ENCODE results near the gene TAS2R39.

TAS2R39 gene

DNA sequence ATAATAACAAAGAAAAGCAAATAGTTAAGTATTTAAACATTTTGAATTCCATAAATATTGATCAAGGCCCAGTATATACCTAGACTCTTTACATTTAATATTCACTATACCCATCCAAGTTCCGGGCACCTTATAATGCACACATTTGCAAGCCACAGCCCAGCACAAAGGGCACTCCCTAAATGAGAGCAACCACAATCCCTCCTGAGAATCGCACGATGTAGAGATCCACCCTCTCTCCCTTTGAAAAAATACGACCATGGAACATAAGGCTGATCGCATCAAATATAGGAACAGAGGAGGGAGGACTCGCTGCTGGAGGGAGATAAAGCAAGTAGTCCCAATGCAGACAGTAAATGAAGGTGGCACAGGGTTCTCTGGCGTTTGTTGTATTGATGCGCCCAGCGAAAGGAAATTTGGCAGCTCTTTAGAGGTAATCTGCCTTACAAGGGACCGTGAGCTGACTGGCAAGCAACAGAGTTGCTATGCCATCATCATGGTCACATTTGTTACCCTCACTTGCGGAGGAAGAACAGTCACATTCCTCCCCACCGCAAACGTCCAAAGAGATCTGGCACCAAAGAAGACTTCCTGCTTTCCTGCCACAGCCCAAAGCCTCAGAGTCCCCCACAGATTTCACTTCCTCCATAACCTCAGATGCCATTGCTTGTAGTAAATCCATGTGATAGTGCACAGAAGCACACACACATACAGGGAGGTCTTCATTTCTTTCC, 22.5 kb downstream of the TAS2R39 start:
- TF ChIP-seq GATA2 (IDR thresholded peaks at IDR 0.05; ENCODE audit: low read depth, low read length) (no peak), GATA3 (IDR thresholded peaks at IDR 0.05; ENCODE audit: low read depth, low read length) (no peak)

DNA sequence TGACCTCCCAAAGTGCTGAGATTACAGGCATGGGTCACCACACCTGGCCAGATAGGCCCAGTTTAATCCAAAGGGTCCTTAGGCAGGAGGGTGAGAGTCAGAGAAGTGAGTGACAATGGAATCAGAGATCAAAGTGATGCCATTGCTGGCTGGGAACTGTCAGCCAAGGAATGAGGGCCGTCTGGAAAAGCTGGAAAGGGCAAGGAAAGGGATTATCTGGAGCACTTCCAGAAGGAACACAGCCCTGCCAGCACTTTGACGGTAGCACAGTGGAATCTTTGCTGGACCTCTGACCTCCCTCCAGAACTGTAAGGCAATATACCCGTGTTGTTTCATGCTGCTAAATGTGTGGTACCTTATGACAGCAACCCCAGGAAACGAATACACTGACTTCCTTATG, 27.3 kb downstream of the TAS2R39 start:
- no peak for TF ChIP-seq GATA3 (IDR thresholded peaks at IDR 0.05; ENCODE audit: low read depth, low read length)
- TF ChIP-seq GATA2 (IDR thresholded peaks at IDR 0.05; ENCODE audit: low read depth, low read length): no peak

DNA sequence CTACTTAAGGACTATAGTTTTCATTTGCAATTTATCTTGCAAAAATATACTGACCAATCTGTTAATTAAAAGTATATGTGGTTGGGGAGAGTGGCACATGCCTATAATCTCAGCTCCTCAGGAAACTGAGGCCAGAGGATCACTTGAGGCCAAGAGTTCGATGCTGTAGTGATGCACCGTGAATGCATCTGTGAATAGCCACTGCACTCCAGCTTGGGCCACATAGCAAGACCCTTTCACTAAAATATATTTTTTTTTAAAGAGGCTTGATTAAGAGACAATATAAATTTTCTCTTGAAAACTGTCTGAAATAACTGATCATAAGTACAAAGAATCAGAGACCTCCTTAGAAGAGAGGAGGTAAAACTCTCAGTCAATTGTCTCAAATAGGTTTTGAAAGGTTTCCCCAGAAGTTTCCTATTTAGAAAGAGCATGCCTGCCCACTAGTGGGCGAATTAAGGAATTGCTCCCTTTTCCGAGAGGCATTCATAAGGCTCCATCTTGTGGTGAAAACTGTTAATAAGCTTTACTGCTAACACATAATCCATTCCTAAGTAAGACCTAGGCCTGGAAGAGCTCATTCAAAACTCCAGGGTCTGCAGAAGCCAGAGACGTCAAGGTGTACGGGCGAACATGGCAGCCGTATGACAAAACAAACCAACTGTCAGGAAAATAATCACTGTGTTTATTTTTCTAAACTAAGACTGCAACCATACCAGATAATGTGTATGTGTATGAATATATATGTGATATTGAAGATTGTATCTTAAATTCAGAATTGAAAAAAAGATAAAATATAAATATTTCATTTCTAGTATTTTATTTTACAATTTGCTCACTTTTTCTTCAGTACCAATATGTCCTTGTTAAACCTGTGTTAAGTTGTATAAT, 31.8 kb downstream of the TAS2R39 start:
- no peak for TF ChIP-seq GATA2 (IDR thresholded peaks at IDR 0.05; ENCODE audit: low read depth, low read length)

DNA sequence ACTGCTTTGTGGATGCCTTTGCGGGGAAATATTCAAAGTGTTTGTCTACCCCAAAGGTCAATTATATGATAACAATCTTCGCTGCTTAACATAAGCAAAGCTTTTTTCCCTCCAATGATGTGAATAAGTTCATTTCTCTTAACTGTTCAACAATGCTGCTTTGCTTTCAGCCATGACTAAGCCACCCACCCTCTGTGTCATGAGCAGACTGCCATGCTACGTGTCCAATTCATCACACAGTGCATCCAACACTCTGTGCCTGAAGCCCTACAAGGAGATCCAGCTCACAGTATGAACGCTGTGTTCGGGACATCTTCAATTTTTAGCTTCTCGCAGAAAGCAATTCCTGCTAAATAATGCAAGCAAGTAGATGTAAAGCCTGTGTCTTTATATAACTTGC, 32.9 kb downstream of the TAS2R39 start:
- no peak for TF ChIP-seq GATA3 (IDR thresholded peaks at IDR 0.05; ENCODE audit: low read depth, low read length)
- TF ChIP-seq GATA2 (IDR thresholded peaks at IDR 0.05; ENCODE audit: low read depth, low read length): no peak

DNA sequence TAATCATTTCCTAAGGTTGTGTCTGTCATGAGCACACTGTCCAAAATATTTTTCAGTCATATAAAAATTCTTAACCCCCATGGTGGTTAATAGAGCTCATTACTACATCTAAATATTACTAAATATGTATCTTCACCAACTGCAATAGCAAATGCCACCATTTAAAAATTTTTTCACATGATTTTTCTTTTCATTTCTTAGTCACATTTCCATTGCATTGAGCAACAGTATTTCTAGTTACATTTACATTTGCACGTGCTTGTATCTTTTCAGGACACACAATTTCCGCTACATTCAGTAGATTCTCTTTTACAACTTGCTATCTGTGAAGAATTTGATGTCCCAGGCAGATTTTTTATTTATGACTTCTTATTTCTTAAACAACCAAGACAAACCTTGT, 33.5 kb downstream of the TAS2R39 start:
- TF ChIP-seq GATA2 (IDR thresholded peaks at IDR 0.05; ENCODE audit: low read depth, low read length) (no peak), GATA3 (IDR thresholded peaks at IDR 0.05; ENCODE audit: low read depth, low read length) (no peak)

DNA sequence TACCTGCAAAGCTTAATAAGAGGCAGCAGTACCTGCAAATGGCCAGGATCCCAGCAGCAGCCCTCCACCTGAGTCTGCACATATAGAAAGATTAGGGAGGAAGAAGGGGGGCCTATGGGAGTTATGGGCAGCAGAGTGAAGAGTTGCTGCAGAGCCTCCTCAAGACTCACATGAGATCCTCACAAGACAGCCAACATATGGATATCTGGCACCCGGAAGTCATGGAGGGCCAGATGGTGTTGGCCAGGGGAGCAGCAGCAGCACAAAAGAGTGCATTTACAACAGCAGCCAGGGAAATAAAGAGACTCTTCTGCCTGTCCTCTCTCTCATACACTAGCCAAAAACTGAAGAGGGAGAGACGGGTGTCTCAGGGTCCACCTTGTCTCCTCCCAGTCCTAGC, 34.6 kb downstream of the TAS2R39 start:
- TF ChIP-seq GATA2 (IDR thresholded peaks at IDR 0.05; ENCODE audit: low read depth, low read length): no peak
- no peak for TF ChIP-seq GATA3 (IDR thresholded peaks at IDR 0.05; ENCODE audit: low read depth, low read length)

DNA sequence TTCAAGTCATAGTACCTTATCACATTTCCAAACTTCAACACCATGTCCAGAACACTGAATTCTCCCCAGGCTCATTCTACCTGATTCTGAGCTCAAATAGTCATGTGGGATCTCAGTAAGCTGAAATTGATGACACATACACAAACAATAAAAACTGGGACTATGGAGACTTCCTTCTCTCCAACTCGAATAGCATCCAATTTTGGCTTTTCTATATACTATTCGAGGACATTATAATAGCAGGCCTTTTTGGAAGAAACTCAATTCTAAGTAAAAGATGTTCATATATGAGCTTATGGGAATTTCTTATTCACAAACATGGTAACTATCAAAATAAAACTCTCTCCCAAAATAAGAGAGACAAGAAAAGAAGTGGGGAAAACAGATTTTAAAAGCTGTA, 38.1 kb downstream of the TAS2R39 start:
- TF ChIP-seq GATA2 (IDR thresholded peaks at IDR 0.05; ENCODE audit: low read depth, low read length) (no peak), GATA3 (IDR thresholded peaks at IDR 0.05; ENCODE audit: low read depth, low read length) (no peak)

DNA sequence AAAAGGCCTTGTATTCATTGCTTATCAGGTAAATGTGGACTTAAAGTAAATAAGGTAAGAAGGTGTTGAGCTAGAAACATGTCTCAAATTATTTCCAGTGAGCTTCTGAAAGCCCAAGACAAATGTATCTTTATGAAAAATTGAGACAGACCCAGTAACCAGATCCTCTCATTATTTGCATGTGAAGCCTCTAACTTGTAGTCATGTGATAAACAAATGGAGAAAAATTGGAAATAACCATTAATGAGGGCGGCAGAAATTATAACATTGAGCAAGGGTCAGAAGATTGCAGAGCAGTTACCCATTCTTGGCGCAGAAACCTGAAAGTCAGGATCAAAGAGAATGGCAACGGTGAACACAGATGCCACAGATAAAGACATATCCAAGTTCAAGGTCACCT, 38.5 kb downstream of the TAS2R39 start, which contains the start of gene TAS2R40:
TSS of gene TAS2R40 (plus strand) at position 301 of the 400 bp plus-strand sequence. CDS start at position 343, 42 bp downstream.
- TF ChIP-seq GATA2 (IDR thresholded peaks at IDR 0.05; ENCODE audit: low read depth, low read length) (no peak), GATA3 (IDR thresholded peaks at IDR 0.05; ENCODE audit: low read depth, low read length) (no peak)

DNA sequence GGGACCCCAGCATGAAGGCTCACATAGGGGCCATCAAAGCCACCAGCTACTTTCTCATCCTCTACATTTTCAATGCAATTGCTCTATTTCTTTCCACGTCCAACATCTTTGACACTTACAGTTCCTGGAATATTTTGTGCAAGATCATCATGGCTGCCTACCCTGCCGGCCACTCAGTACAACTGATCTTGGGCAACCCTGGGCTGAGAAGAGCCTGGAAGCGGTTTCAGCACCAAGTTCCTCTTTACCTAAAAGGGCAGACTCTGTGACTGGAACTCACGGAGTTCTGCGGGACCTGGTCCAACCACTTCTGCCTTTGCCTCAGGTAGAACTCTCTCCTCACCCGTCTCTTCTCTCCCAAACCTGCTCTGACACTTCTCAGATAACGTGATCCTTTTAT, 39.6 kb downstream of the TAS2R39 start:
- TF ChIP-seq GATA2 (IDR thresholded peaks at IDR 0.05; ENCODE audit: low read depth, low read length): no peak

DNA sequence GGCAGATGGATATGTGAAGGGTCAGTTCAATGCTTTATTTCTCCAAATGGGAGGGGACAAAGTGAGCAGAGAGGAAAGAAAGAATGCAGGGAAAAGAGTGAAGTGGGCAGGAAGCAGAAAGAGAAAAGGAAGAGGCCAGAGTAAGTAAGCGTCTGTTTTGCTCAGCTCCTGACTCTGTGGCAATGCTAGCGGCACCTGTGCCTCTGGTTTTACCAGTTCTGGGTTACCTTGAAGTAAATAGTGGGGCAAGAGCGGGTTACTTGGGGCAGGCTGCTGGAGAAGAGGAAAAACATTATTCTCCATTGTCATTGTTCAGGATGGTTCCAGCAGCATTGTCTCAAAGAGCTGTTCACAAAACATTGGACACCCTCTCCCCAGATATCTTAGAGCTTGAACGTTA, 40.6 kb downstream of the TAS2R39 start:
- TF ChIP-seq GATA3 (IDR thresholded peaks at IDR 0.05; ENCODE audit: low read depth, low read length) (no peak), GATA2 (IDR thresholded peaks at IDR 0.05; ENCODE audit: low read depth, low read length) (no peak)

DNA sequence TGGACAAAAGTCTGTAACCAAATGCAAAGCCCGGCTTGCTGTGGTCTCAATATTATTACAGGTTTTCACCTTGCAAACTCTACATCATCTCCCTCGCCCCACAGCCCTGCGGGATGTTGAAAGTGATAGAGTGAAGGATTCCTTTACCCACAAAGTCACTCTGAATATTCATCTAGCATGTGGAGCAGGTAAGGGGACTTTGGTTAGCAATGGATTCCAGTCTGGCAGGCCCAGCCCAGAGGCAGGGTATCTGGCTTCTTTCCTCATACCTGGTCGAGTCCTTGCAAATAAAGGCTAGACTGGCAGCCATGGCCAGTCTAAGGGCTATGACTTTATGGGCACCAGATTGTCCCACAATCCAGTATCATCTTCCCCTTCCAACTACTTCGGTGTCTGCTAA, 41.8 kb downstream of the TAS2R39 start:
- TF ChIP-seq GATA2 (IDR thresholded peaks at IDR 0.05; ENCODE audit: low read depth, low read length) (no peak), GATA3 (IDR thresholded peaks at IDR 0.05; ENCODE audit: low read depth, low read length) (no peak)

DNA sequence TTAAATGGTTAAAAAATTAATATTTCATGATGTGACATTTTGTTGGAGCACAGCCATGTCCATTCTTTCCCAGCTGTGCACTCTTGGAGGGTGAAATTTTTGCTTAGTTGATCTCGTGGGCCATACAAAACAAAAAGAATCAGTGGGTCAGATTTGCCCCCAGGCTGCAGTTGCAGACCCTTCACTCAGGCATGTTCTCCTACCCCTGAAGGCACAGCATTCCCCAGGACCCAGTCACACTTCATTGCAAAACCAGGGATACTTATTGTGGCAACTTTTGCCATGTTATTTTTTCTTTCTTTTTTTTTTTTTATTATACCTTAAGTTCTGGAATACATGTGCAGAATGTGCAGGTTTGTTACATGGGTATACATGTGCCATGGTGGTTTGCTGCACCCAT, 44.6 kb downstream of the TAS2R39 start:
- TF ChIP-seq GATA3 (IDR thresholded peaks at IDR 0.05; ENCODE audit: low read depth, low read length) (no peak), GATA2 (IDR thresholded peaks at IDR 0.05; ENCODE audit: low read depth, low read length) (no peak)

DNA sequence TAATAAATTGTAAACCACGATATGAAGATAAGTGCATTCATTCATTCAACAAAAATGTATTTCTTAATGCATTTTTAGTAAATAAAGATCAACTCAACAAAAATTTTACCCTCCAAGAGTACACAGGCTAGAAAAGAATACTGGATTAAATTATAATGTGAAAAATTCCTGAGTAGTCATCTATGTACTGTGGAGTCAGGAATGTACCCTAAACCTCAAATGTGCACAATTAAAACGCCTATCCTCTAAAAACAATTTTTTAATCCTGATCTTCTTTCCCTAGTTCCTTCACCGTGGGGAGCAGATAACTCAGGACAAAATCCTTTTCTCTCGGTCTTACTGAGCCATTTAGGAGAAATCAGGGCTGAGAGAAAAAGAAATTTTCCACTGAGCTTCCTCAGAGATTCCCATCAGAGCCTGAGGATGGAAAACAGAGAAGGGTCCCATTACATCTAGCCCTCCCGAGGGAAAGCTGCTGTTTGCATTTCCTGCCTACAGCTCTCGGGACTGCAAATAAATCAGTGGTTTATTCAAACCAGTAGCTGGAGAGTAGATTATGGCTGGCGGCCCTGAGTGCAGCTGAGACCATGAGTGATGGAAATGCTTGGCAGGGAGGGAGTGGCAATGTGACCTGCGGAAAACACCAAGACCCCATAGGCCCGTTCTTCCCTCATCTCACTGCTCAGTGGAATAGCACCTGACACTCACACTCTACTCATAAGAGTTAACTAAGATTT, 46.0 kb downstream of the TAS2R39 start:
- no peak for TF ChIP-seq GATA3 (IDR thresholded peaks at IDR 0.05; ENCODE audit: low read depth, low read length)
- no peak for TF ChIP-seq GATA2 (IDR thresholded peaks at IDR 0.05; ENCODE audit: low read depth, low read length)

Measured in SH-SY5Y (cell line).